Stimulated activated CD4-positive, alpha-beta T cell treated with anti-CD3 and anti-CD28 coated beads, Interleukin-1b, Interleukin-23, amount 100 ng/mL, for 4 hours (primary cell): ENCODE results near the gene MAGI2.

Experiments
- DNase-seq, 2 donors: peaks; one replicate each; pipeline ENCODE4 v3.0.0-alpha.2; 2020; ENCODE audit warnings: low read depth in 2 of 2

Gene MAGI2

GRCh38 chr7:78225534-78225933, 1227.9 kb downstream of the MAGI2 start:
- no peak for DNase-seq

GRCh38 chr7:78224923-78225322, 1228.5 kb downstream of the MAGI2 start:
- no peak for DNase-seq

GRCh38 chr7:78223598-78223997, 1229.9 kb downstream of the MAGI2 start:
- DNase-seq = no peak

- no peak for DNase-seq
Observed at GRCh38 chr7:78222001-78222751, 1231.3 kb downstream of the MAGI2 start.

GRCh38 chr7:78220754-78221153, 1232.7 kb downstream of the MAGI2 start:
- DNase-seq = no peak

- DNase-seq = no peak
Observed at GRCh38 chr7:78218876-78219275, 1234.6 kb downstream of the MAGI2 start.

GRCh38 chr7:78218051-78218450, 1235.4 kb downstream of the MAGI2 start:
- no peak for DNase-seq

- no peak for DNase-seq
Observed at GRCh38 chr7:78215199-78215598, 1238.3 kb downstream of the MAGI2 start.

- no peak for DNase-seq
Observed at GRCh38 chr7:78213402-78213801, 1240.1 kb downstream of the MAGI2 start.

GRCh38 chr7:78212476-78213060, 1240.9 kb downstream of the MAGI2 start:
- no peak for DNase-seq

- DNase-seq = no peak
Observed at GRCh38 chr7:78207269-78207668, 1246.2 kb downstream of the MAGI2 start.

GRCh38 chr7:78206769-78207168, 1246.7 kb downstream of the MAGI2 start:
- DNase-seq = no peak

- no peak for DNase-seq
Observed at GRCh38 chr7:78203042-78203720, 1250.3 kb downstream of the MAGI2 start.

- DNase-seq = no peak
Observed at GRCh38 chr7:78198756-78199155, 1254.7 kb downstream of the MAGI2 start.

GRCh38 chr7:78197447-78197846, 1256.0 kb downstream of the MAGI2 start:
- no peak for DNase-seq

- no peak for DNase-seq
Observed at GRCh38 chr7:78195281-78195680, 1258.2 kb downstream of the MAGI2 start.

- DNase-seq = no peak
Observed at GRCh38 chr7:78194611-78195010, 1258.9 kb downstream of the MAGI2 start.

- no peak for DNase-seq
Observed at GRCh38 chr7:78191475-78192079, 1261.9 kb downstream of the MAGI2 start.

GRCh38 chr7:78189762-78190161, 1263.7 kb downstream of the MAGI2 start:
- DNase-seq = no peak

GRCh38 chr7:78185149-78185745, 1268.2 kb downstream of the MAGI2 start:
- no peak for DNase-seq

- no peak for DNase-seq
Observed at GRCh38 chr7:78184299-78184698, 1269.2 kb downstream of the MAGI2 start.

- no peak for DNase-seq
Observed at GRCh38 chr7:78179827-78180477, 1273.5 kb downstream of the MAGI2 start.
